RWPE1 (cell line): ENCODE data around the gene CRABP2.

Experiments used
- CTCF ChIA-PET: fragments of 350-600 bp; sonication (Branson Sonifier 250); formaldehyde crosslinking; extraction: SDS; loops from one replicate; lab custom pipeline; 2021; lab: Yijun Ruan, JAX
- POLR2A ChIA-PET: fragments of 400-600 bp; formaldehyde crosslinking; extraction: SDS; loops from one replicate; lab custom pipeline; 2020; ENCODE audit warnings: antibody characterized with exemption; ENCODE audit not compliant: low non-redundant PET; lab: Yijun Ruan, JAX
- DNase-seq: peaks from one replicate; pipeline ENCODE4 v3.0.0; 2012; ENCODE audit warnings: low spot score
- H3K27ac ChIP-seq: fragments of 450-650 bp; 2 replicates; pipeline ENCODE4 v1.5.1; 2017
- TF ChIP-seq, protein P1 (sequence below): fragments of 450-650 bp; conservative IDR thresholded peaks from 2 replicates; pipeline ENCODE4 v1.5.1; 2017; ENCODE audit warnings: low read depth, mild to moderate bottlenecking

Gene CRABP2

DNA sequence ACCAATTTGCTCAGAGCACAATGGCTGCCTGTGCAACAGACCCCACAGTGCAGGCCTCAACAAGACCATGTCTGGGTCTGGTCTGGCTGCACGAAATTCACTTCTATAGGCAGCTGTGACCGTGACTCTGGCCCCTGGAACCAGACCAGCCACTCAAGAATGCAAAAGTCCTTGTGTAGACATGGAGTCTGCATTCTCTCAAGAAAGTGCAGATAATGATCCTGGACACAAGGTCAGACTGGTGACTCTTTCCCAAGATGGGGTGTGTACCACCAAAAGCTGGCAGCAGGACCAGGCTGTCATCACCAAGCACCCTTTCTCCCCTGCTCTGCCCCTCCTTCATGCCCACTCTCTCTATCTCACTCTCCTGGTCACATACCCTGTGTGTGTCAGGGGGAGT is 15.7 kb upstream of the CRABP2 start:
- CTCF ChIA-PET: interaction anchor here (0.5 to 4.1 kb wide), 4 partner anchors 15 to 72 kb away, joined by 3 to 30 read pairs (median 4); no protein-coding TSS in a partner anchor
- TF ChIP-seq, protein P1, sequence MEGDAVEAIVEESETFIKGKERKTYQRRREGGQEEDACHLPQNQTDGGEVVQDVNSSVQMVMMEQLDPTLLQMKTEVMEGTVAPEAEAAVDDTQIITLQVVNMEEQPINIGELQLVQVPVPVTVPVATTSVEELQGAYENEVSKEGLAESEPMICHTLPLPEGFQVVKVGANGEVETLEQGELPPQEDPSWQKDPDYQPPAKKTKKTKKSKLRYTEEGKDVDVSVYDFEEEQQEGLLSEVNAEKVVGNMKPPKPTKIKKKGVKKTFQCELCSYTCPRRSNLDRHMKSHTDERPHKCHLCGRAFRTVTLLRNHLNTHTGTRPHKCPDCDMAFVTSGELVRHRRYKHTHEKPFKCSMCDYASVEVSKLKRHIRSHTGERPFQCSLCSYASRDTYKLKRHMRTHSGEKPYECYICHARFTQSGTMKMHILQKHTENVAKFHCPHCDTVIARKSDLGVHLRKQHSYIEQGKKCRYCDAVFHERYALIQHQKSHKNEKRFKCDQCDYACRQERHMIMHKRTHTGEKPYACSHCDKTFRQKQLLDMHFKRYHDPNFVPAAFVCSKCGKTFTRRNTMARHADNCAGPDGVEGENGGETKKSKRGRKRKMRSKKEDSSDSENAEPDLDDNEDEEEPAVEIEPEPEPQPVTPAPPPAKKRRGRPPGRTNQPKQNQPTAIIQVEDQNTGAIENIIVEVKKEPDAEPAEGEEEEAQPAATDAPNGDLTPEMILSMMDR: no peak
- DNase-seq: no peak
- H3K27ac ChIP-seq: peak overlapping the region; percentile 44
- POLR2A ChIA-PET: interaction anchor here (0.6 kb wide), 1 partner anchor 9 kb away, joined by 3 read pairs; no protein-coding TSS in a partner anchor

DNA sequence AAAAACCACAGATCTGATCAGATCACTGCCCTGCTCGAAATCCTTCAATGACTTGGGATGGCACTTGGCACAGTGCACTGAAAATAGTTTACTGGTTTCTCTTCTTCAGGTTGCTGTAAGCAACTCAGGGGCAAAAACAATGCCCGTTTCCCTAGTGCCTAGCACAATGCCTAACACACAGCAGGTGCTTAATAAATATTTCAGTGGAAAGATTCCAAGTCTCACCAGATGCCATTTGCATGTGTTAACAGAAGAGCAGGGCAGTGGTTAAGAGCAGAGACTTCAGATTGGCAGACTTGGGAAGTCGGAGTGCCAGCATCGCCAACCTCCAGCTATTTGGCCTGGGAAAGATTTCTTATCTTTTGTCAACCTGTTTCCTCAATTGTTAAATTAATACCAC is 12.0 kb upstream of the CRABP2 start:
- TF ChIP-seq, protein P1: no peak
- ChIA-PET POLR2A (no interaction called here), CTCF (interaction anchor here (0.6 to 0.8 kb wide), 3 partner anchors 13 to 89 kb away, joined by 3 to 5 read pairs (median 4); no protein-coding TSS in a partner anchor)
- DNase-seq: no peak
- H3K27ac ChIP-seq: no peak overlapping the region

DNA sequence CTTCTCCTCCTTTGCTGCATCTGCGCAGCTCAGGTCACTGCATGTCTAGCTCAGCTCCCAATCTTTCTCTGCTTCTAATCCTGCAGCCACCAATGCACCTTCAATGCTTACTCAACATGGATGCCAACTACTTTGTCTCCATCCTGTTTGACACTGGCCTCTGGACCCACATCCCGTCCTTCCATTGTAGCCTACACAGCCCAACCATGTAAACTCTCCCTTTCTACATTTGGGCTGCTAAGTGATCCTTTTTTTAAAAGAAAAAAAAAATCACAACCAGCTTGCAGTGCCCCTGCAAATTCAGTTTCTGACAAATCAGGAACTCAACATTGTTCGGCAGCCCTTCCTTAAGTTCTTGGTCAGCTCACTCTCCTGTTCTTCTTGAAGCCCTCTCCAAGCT is 9.4 kb upstream of the CRABP2 start:
- CTCF ChIA-PET: interaction anchor here (1.6 to 17.0 kb wide), 3 partner anchors 9 to 24 kb away, joined by 6 to 225 read pairs (median 13); partner anchors contain the start of gene CRABP2
- POLR2A ChIA-PET: no interaction called here
- no peak for DNase-seq
- TF ChIP-seq, protein P1: no peak
- H3K27ac ChIP-seq: peak overlapping the region; percentile 95

DNA sequence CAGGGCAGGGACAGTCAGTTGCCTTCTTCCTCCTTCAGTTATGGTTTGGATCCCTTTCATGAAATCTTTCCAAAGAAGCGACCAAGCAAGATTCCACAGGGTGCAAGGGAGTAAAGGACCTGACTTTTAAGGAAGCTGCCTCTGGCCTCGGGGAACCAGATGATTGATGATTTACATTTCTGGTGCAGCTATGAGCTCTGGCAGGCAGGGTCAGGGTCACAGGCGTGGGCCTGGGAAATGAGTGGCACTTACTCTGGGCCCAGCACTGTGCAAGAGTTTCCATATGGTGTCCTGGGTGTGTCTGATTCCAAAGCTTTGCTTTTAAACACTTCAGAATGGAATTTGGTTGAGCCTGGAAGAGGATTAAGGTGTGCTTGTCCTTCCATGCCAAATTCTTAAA is 7.2 kb upstream of the CRABP2 start:
- no peak for DNase-seq
- H3K27ac ChIP-seq: peak overlapping the region; percentile 95
- ChIA-PET CTCF (interaction anchor here (1.6 to 17.0 kb wide), 2 partner anchors 13 to 22 kb away, joined by 10 to 225 read pairs; no protein-coding TSS in a partner anchor), POLR2A (interaction anchor here (0.8 kb wide), 1 partner anchor 8 kb away, joined by 3 read pairs; no protein-coding TSS in a partner anchor)
- TF ChIP-seq, protein P1: no peak

DNA sequence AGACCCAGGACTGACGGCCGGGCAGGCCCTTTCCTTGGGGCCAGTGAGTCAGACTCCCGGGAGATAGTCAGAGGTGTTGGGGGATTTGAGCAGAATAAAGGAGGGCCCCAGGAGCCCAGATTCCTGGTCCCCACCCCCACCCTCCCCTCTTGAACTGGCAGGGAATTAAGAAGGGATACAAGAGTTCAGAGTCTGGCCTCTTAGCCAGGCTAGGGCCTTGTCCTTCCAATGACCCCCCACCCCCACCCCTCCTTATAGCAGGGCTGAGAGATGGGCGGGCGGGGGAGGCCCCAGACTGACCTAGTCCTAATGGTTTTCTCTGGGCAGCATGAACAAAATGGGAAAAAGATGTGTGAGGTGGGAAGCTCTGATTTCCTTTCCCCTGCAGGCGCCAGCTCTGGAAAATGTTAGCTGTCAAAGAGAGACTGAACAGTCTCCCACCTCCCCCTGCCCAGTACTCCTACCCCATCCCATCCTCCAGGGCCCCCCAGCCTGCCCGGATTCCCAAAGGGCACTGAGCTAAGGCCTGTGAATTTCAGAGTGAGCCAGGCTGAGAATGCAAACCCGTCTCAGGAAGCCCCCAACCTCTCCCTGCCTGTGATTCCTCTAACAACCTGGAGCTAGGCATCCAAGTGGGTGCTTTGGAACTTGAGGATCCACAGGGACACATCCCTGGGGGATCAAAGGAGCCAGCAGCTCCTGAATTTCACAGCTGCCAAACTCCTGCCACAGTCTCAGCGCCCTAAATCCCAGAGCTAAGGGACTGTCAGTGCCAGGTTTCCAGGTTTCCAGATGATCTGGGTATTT is 5.8 kb upstream of the CRABP2 start:
- TF ChIP-seq, protein P1: no peak
- peak overlapping the region; percentile 95 for H3K27ac ChIP-seq
- ChIA-PET CTCF (interaction anchor here (1.6 to 17.0 kb wide), 2 partner anchors 14 to 21 kb away, joined by 10 to 225 read pairs; no protein-coding TSS in a partner anchor), POLR2A (no interaction called here)
- DNase-seq: no peak

DNA sequence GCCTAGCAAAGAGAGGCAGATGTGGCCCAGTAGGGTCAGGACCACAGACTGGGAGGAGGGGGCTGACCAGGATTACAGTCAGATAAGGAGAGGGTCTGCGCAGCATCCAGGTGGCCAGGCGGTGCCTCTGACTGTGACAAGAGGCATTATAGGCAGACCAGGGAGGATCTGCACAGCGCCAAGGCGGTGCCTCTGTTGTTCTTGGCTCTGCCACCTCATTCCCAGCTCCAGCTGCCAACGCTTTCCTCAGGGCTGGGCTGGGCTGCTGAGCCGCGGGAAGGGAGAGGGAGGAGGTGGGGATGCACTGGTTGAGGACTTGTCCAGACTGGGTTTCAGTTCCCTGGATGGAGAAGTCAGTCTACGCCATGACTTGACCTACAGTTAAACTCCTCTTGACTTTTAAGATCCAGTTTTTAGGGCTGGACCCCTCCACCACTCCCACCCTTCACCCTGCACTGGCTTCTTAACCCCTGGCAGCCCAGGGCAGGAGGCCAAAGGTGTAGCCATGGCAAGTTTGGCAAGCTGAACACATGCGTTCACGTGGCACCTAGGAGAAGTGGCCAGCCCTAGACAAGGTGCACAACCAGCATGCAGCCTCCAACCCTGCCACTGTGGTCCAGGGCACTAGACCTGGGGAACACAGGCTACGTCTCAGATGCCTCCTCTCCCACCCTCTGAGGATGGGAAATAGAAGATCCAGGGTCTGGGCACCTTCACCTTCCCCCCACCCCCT is 4.5 kb upstream of the CRABP2 start:
- DNase-seq: peak; percentile 91
- ChIA-PET CTCF (interaction anchor here (1.3 to 17.0 kb wide), 3 partner anchors 16 to 218 kb away, joined by 3 to 225 read pairs (median 5); no protein-coding TSS in a partner anchor), POLR2A (no interaction called here)
- H3K27ac ChIP-seq: peak overlapping the region; percentile 95
- TF ChIP-seq, protein P1: no peak
